Measurements from ENCODE around the gene GLS. TPM values are rescaled to one million over a fixed set of nuclear protein-coding genes. Genes with fewer than 3 reads are reported as not detected.

The GLS gene
- total and polyA plus RNA-seq, 9 of the 15 experiments (the other 6 are each of a cell fraction or from before 2014, with no cell fraction given): 13.7 to 77.5 (median 48.2) TPM

- TF ChIP-seq CEBPZ (IDR thresholded peaks at IDR 0.05; ENCODE audit: borderline replicate concordance, low read depth, low read length): no peak
- TF ChIP-seq ZNF699 (CRISPR knock-in tag; IDR thresholded peaks at IDR 0.05; ENCODE audit: insufficient replicate concordance): no peak
- TF ChIP-seq MED1 (CRISPR knock-in tag; IDR thresholded peaks at IDR 0.05; ENCODE audit: borderline replicate concordance): no peak
- no peak for TF ChIP-seq SRSF1 (IDR thresholded peaks at IDR 0.05; ENCODE audit: low read depth, low read length)
- no peak for TF ChIP-seq CBFA2T2 (conservative IDR thresholded peaks at IDR 0.05)
- no peak for TF ChIP-seq SPI1 (IDR thresholded peaks at IDR 0.05; ENCODE audit: borderline replicate concordance, low read depth, low read length)
- no peak for TF ChIP-seq ZNF24 (IDR thresholded peaks at IDR 0.05)
- no peak for TF ChIP-seq SNIP1 (IDR thresholded peaks at IDR 0.05; ENCODE audit: low read depth)
- TF ChIP-seq L3MBTL2 (IDR thresholded peaks at IDR 0.05): no peak
- TF ChIP-seq CREB5 (CRISPR knock-in tag; IDR thresholded peaks at IDR 0.05): no peak
- TF ChIP-seq SRF (CRISPR knock-in tag; IDR thresholded peaks at IDR 0.05): no peak
- TF ChIP-seq ZBTB5 (IDR thresholded peaks at IDR 0.05): no peak
Observed at GRCh38 chr2:190948671-190949070, 68.0 kb downstream of the GLS start (continued).

Data from K562 (cell line).